K562 (cell line): ENCODE measurements around the gene APBB2.

Experiments used
- CEBPB ChIP-seq: fragments of 450-650 bp; IDR thresholded peaks from 2 replicates; pipeline ENCODE4 v1.6.1; 2016; ENCODE audit warnings: missing genetic modification characterization, missing compliant biosample characterization
- CEBPZ ChIP-seq: fragments of 150-350 bp; IDR thresholded peaks from 2 replicates; pipeline ENCODE4 v1.6.1; 2014; ENCODE audit warnings: low read depth, mild to moderate bottlenecking, low read length, borderline replicate concordance
- CTCF ChIP-seq, 3 experiments: IDR thresholded peaks in 2 of 3; conservative IDR thresholded peaks in 1 of 3; 2 replicates each; pipeline ENCODE4 v1.5.1; 2011 to 2012; ENCODE audit warnings: low read length in 3 of 3, mild to moderate bottlenecking in 3 of 3, control low read depth in 2 of 3, improper control_type of control experiment in 1 of 3, inconsistent platforms in 1 of 3, low read depth in 1 of 3, mixed read lengths in 1 of 3, moderate library complexity in 1 of 3; ENCODE audit not compliant: insufficient read depth in 2 of 3
- HDAC6 ChIP-seq: IDR thresholded peaks from 2 replicates; pipeline ENCODE4 v1.6.1; 2012; ENCODE audit warnings: low read depth, mild to moderate bottlenecking, control low read depth, inconsistent platforms, low read length, moderate library complexity
- IRF1 ChIP-seq: sonication (generic); formaldehyde crosslinking; IDR thresholded peaks from 2 replicates; pipeline ENCODE4 v1.8.0; 2022; ENCODE audit warnings: missing genetic modification reagents, mild to moderate bottlenecking, borderline replicate concordance
- KAT7 ChIP-seq: sonication (generic); formaldehyde crosslinking; IDR thresholded peaks from 2 replicates; pipeline ENCODE4 v1.8.0; 2022; ENCODE audit warnings: missing genetic modification reagents, mild to moderate bottlenecking, borderline replicate concordance
- NELFE ChIP-seq: IDR thresholded peaks from 2 replicates; pipeline ENCODE4 v1.6.1; 2011; ENCODE audit warnings: mild to moderate bottlenecking; ENCODE audit not compliant: insufficient read depth, insufficient read length
- TBL1XR1 ChIP-seq, 2 experiments: IDR thresholded peaks; 2 replicates each; pipeline ENCODE4 v1.6.1; 2012; ENCODE audit warnings: improper control_type of control experiment in 2 of 2, low read length in 2 of 2, mild to moderate bottlenecking in 1 of 2
- YY1 ChIP-seq, 3 experiments: IDR thresholded peaks; 2 replicates each; pipeline ENCODE4 v1.6.1; 2011; ENCODE audit warnings: low read length in 2 of 3, mild to moderate bottlenecking in 2 of 3, moderate library complexity in 2 of 3, borderline replicate concordance in 1 of 3, control low read depth in 1 of 3, low read depth in 1 of 3; ENCODE audit not compliant: insufficient read depth in 3 of 3, insufficient replicate concordance in 2 of 3, control insufficient read depth in 1 of 3, insufficient read length in 1 of 3; ENCODE audit errors: extremely low read depth in 1 of 3
- ZNF592 ChIP-seq: fragments of 450-650 bp; IDR thresholded peaks from 2 replicates; pipeline ENCODE4 v1.6.1; 2017; ENCODE audit warnings: antibody characterized with exemption, mild to moderate bottlenecking

- no peak for TF ChIP-seq CTCF (IDR thresholded peaks at IDR 0.05 in 2 of 3, conservative IDR thresholded peaks at IDR 0.05 in 1 of 3; ENCODE audit: insufficient read depth in 2 of 3, low read depth in 1 of 3, low read length in 3 of 3)
- TF ChIP-seq NELFE = no peak
- no peak for TF ChIP-seq CEBPZ
- TF ChIP-seq HDAC6 = no peak
- TF ChIP-seq IRF1 (CRISPR knock-in tag) = no peak
- no peak for TF ChIP-seq ZNF592
- no peak for TF ChIP-seq TBL1XR1 (IDR thresholded peaks at IDR 0.05; ENCODE audit: low read length in 2 of 2)
- TF ChIP-seq CEBPB (tag) = no peak
- TF ChIP-seq KAT7 (CRISPR knock-in tag) = no peak
- TF ChIP-seq YY1 (IDR thresholded peaks at IDR 0.05; ENCODE audit: borderline replicate concordance in 1 of 3, control insufficient read depth in 1 of 3, extremely low read depth in 1 of 3, insufficient read depth in 3 of 3, insufficient read length in 1 of 3, insufficient replicate concordance in 2 of 3, low read depth in 1 of 3, low read length in 2 of 3) = no peak
Measured at GRCh38 chr4:41217020-41217333, 2.6 kb upstream of the APBB2 start.
